Loucy (cell line): Measurements from ENCODE around the gene LINC01488.

Source experiments
- H2AFZ ChIP-seq: fragments of 200-600 bp; sonication (generic); 2 replicates; pipeline ENCODE4 v1.6.0; 2016; ENCODE audit warnings: antibody characterized with exemption, mild to moderate bottlenecking, low read length, moderate library complexity
- H3F3A ChIP-seq: fragments of 200-600 bp; 2 replicates; pipeline ENCODE4 v1.6.0; 2016; ENCODE audit warnings: antibody characterized with exemption, low read depth, mild to moderate bottlenecking
- H3K27me3 ChIP-seq: fragments of 200-600 bp; sonication (generic); 2 replicates; pipeline ENCODE4 v1.6.1; 2014; ENCODE audit warnings: low read length, mild to moderate bottlenecking; ENCODE audit not compliant: insufficient read depth, poor library complexity, severe bottlenecking
- H3K36me3 ChIP-seq: fragments of 200-600 bp; sonication (generic); 2 replicates; pipeline ENCODE4 v1.6.1; 2016; ENCODE audit warnings: low read length; ENCODE audit not compliant: insufficient read depth
- H3K4me1 ChIP-seq: fragments of 200-600 bp; sonication (generic); 2 replicates; pipeline ENCODE4 v1.5.1; 2014; ENCODE audit warnings: low read length, mild to moderate bottlenecking; ENCODE audit not compliant: insufficient read depth, poor library complexity, severe bottlenecking
- H3K4me2 ChIP-seq: fragments of 200-600 bp; sonication (generic); 2 replicates; pipeline ENCODE4 v1.6.0; 2014; ENCODE audit warnings: antibody characterized with exemption, low read length, low read depth, mild to moderate bottlenecking; ENCODE audit not compliant: poor library complexity, severe bottlenecking
- H3K4me3 ChIP-seq: fragments of 200-600 bp; sonication (generic); 2 replicates; pipeline ENCODE4 v1.5.1; 2014; ENCODE audit warnings: low read length, mild to moderate bottlenecking, mixed read lengths; ENCODE audit not compliant: poor library complexity, severe bottlenecking
- H3K79me2 ChIP-seq: fragments of 200-600 bp; sonication (generic); 2 replicates; pipeline ENCODE4 v1.6.1; 2014; ENCODE audit warnings: low read length; ENCODE audit not compliant: insufficient read depth
- H3K9ac ChIP-seq: fragments of 200-600 bp; sonication (generic); 2 replicates; pipeline ENCODE4 v1.6.0; 2014; ENCODE audit warnings: mild to moderate bottlenecking, low read depth, low read length, moderate library complexity; ENCODE audit not compliant: poor library complexity, severe bottlenecking
- H3K9me2 ChIP-seq: fragments of 200-600 bp; sonication (generic); replicated peaks from 2 replicates; pipeline ENCODE4 v1.6.1; 2016; ENCODE audit warnings: low read depth, low read length, mixed read lengths
- H3K9me3 ChIP-seq: fragments of 200-600 bp; sonication (generic); 2 replicates; pipeline ENCODE4 v1.6.1; 2014; ENCODE audit warnings: mild to moderate bottlenecking, antibody characterized with exemption, low read length, low read depth; ENCODE audit not compliant: insufficient read depth
- H4K20me1 ChIP-seq: fragments of 200-600 bp; sonication (generic); 2 replicates; pipeline ENCODE4 v1.6.0; 2014; ENCODE audit warnings: antibody characterized with exemption, low read length, mild to moderate bottlenecking; ENCODE audit not compliant: insufficient read depth, poor library complexity, severe bottlenecking
- CTCF ChIP-seq: fragments of 200-600 bp; sonication (generic); conservative IDR thresholded peaks from 2 replicates; pipeline ENCODE4 v1.5.1; 2014; ENCODE audit warnings: mild to moderate bottlenecking, antibody characterized with exemption, low read length
- EZH2phosphoT487 ChIP-seq: fragments of 200-600 bp; IDR thresholded peaks from 2 replicates; pipeline ENCODE4 v1.6.1; 2018; ENCODE audit warnings: antibody characterized with exemption, mild to moderate bottlenecking, moderate library complexity, borderline replicate concordance

Gene LINC01488

GRCh38 chr11:69520186-69520916 lies 38.9 kb downstream of the LINC01488 start:
- Histone ChIP-seq H3K4me1 (no peaks in the 10 kb centered on the region), H3K9ac (no peak overlapping the region), H3K9me3 (peaks cover 5% of the 10 kb centered on the region; the same call in 1 of the 2 replicates), H3K4me2 (no peak overlapping the region), H3K4me3 (no peak overlapping the region), H2AFZ (no peak overlapping the region), H3K36me3 (no peaks in the 10 kb centered on the region), H3K9me2 (no peaks in the 10 kb centered on the region), H4K20me1 (no peaks in the 10 kb centered on the region), H3K27me3 (no peaks in the 10 kb centered on the region), H3F3A (no peaks in the 10 kb centered on the region), H3K79me2 (no peaks in the 10 kb centered on the region)
- TF ChIP-seq EZH2phosphoT487, result no peak
- TF ChIP-seq CTCF, result no peak

- Histone ChIP-seq H2AFZ (no peak overlapping the region), H3K36me3 (no peaks in the 10 kb centered on the region), H3K4me2 (no peak overlapping the region), H3F3A (no peaks in the 10 kb centered on the region), H3K9me3 (0 out of 2 replicates have a peak, but pooled peaks cover 5% of the 10 kb centered on the region), H3K9ac (no peak overlapping the region), H3K27me3 (no peaks in the 10 kb centered on the region), H4K20me1 (no peaks in the 10 kb centered on the region), H3K4me1 (no peaks in the 10 kb centered on the region), H3K79me2 (no peaks in the 10 kb centered on the region), H3K9me2 (no peaks in the 10 kb centered on the region), H3K4me3 (no peak overlapping the region)
- TF ChIP-seq EZH2phosphoT487, result no peak
- no peak for TF ChIP-seq CTCF
Measured at GRCh38 chr11:69521457-69521856, 40.0 kb downstream of the LINC01488 start.

- Histone ChIP-seq H3F3A (no peaks in the 10 kb centered on the region), H3K4me2 (no peak overlapping the region), H3K9me2 (no peaks in the 10 kb centered on the region), H3K36me3 (no peaks in the 10 kb centered on the region), H3K4me1 (no peaks in the 10 kb centered on the region), H3K9ac (no peak overlapping the region), H3K79me2 (no peaks in the 10 kb centered on the region), H3K4me3 (no peak overlapping the region), H3K27me3 (no peaks in the 10 kb centered on the region), H4K20me1 (no peaks in the 10 kb centered on the region), H2AFZ (no peak overlapping the region), H3K9me3 (0 out of 2 replicates have a peak, but pooled peaks cover 3% of the 10 kb centered on the region)
- no peak for TF ChIP-seq EZH2phosphoT487
- no peak for TF ChIP-seq CTCF
Measured at GRCh38 chr11:69523453-69523852, 42.0 kb downstream of the LINC01488 start.
